ENCODE data around the gene IGLL1. TPM values are rescaled to one million over a fixed set of nuclear protein-coding genes. Genes with fewer than 3 reads are reported as not detected.
A peak's percentile ranks its signal among the peaks of the same experiment; 100 is the strongest.
"Not testable (repeated sequence)": the region's sequence is repeated elsewhere in the genome, so short reads cannot be mapped to it uniquely, and the experiment has no call there.

The IGLL1 gene
- total and polyA plus RNA-seq, 10 donors = 0.26 TPM; not detected in 9

DNA sequence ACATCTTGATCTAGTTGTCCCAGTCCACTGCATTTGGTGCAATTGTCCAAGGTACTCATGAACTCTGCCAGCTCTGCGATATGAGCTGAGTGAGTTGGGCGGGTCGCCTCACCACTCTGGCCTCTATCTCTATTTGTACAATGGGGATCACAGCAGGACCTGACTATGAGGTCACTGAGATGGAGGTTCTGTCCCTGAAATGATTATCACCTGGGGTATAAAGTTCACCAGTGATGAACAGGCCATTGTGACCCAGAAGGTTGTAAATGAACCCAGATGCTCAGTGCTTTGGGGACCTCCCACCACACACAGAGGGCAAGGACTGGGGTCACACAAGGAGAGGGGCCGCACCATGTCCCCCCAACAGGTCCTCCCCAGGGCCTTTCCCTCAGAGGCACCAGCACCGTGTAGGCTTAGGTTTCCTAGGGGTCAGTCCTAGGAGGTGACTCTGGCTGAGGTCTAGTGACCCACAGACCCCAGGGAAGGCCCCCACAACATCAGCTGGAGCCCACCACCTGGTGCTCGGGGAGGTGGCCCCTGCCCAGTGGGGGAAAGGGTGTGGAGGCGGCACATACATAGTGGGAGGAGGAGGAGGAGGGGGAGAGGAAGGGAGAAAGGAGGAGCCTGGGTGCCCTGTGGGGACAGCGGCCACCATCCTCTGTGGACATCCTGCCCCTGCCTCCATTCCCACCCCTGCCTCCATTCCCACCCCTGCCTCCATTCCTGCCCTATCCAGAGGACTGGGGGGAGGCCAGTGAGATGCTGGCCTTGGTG is 25.0 kb upstream of the IGLL1 start:
- Histone ChIP-seq H3K4me3 (no peak overlapping the region), H3K4me1 (no peaks in the 10 kb centered on the region), H3K27ac (no peak overlapping the region), H3K9me3 (no peaks in the 10 kb centered on the region), H3K36me3 (peaks cover 0 to 10% (median 0%) of the 10 kb centered on the region in 6 donors), H3K27me3 (replicated peaks in 1 of 7) (no peaks in the 10 kb centered on the region)
- DNase-seq = no peak
- TF ChIP-seq POLR2A (IDR thresholded peaks at IDR 0.05) (no peak), POLR2AphosphoS5 (IDR thresholded peaks at IDR 0.05) (no peak)
- TF ChIP-seq, protein P1, sequence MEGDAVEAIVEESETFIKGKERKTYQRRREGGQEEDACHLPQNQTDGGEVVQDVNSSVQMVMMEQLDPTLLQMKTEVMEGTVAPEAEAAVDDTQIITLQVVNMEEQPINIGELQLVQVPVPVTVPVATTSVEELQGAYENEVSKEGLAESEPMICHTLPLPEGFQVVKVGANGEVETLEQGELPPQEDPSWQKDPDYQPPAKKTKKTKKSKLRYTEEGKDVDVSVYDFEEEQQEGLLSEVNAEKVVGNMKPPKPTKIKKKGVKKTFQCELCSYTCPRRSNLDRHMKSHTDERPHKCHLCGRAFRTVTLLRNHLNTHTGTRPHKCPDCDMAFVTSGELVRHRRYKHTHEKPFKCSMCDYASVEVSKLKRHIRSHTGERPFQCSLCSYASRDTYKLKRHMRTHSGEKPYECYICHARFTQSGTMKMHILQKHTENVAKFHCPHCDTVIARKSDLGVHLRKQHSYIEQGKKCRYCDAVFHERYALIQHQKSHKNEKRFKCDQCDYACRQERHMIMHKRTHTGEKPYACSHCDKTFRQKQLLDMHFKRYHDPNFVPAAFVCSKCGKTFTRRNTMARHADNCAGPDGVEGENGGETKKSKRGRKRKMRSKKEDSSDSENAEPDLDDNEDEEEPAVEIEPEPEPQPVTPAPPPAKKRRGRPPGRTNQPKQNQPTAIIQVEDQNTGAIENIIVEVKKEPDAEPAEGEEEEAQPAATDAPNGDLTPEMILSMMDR (IDR thresholded peaks at IDR 0.05 in 8 of 11, conservative IDR thresholded peaks at IDR 0.05 in 3 of 11) = no peak
- 79 to 92% (median 85%) methylated on average over 8 of the region's 8 CpGs for WGBS, 5 donors
- intact Hi-C loops (cut with DNase I; ENCODE audit: low total_unique reads) = no loop called here

DNA sequence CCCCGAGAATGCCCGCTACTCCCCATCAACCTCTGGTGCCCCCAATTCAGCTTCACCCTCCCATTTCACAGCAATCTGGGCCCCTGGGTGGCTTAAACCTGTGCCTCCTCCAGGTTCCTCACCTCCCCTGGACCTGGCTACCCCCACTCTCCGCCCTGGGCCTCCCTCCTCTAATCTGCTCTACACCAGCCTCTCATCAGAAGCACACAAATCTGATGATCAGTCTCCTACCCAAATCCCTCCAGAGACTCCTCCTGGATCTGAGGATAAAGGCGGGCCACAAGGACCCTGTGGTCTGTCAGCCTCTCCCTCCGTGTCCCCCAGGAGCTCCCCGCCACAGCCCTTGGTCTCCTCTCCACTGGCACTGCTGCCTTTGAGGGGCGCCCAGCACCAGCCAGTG is 23.2 kb upstream of the IGLL1 start:
- Histone ChIP-seq H3K9me3 (no peaks in the 10 kb centered on the region), H3K27ac (no peak overlapping the region), H3K4me1 (no peaks in the 10 kb centered on the region), H3K36me3 (peaks cover 0 to 7% (median 0%) of the 10 kb centered on the region in 6 donors), H3K4me3 (no peak overlapping the region), H3K27me3 (replicated peaks in 1 of 7) (no peaks in the 10 kb centered on the region)
- intact Hi-C loops (cut with DNase I; ENCODE audit: low total_unique reads) = no loop called here
- DNase-seq = no peak
- WGBS, 5 donors = 71 to 92% (median 85%) methylated on average over 7 of the region's 7 CpGs
- TF ChIP-seq POLR2A (IDR thresholded peaks at IDR 0.05) (no peak), POLR2AphosphoS5 (IDR thresholded peaks at IDR 0.05) (no peak)
- TF ChIP-seq, protein P1 (IDR thresholded peaks at IDR 0.05 in 8 of 11, conservative IDR thresholded peaks at IDR 0.05 in 3 of 11) = no peak

DNA sequence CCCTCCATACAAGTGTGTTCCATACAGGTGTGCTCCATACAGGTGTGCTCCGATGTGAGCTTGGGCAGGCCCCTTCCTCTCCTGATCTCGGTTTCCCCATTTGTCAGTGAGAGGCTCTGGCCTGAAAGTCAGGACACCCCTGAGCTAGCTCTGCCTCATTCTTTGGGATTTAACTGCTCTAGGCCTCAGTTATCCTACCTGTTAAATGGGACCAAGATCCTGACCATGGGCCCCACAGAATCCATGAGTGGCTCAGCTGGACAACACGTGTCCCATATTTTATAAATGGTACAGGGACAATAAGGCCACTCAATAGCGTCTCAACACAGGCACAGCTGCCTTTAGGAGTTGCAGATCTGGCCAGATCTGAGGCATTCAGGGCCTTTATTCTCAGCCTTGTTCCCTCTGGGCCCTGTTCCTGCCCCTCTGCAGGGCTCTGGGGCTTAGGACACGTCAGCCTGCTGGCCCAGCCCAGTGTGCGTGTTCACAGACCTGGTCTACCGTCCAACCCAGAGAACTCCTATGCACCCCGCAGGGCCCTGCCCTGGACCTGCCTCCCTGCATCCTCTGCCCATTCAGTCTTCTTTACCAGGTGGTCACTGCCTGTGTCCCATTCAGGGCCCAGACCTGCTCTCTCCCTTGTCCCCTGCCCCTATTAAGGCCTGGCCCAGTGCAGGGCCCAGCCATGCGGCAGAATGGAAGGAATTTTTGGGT is 18.9 kb upstream of the IGLL1 start:
- H3K9me3 ChIP-seq = peaks cover 0 to under 1% (median 0%) of the 10 kb centered on the region in 8 donors
- no peaks in the 10 kb centered on the region for H3K4me1 ChIP-seq
- DNase-seq = peak; percentile 21
- H3K4me3 ChIP-seq = no peak overlapping the region
- intact Hi-C loops (cut with DNase I; ENCODE audit: low total_unique reads) = no loop called here
- no peaks in the 10 kb centered on the region for H3K36me3 ChIP-seq
- TF ChIP-seq POLR2AphosphoS5 (IDR thresholded peaks at IDR 0.05) (no peak), POLR2A (IDR thresholded peaks at IDR 0.05) (no peak)
- TF ChIP-seq, protein P1 (IDR thresholded peaks at IDR 0.05 in 8 of 11, conservative IDR thresholded peaks at IDR 0.05 in 3 of 11) = no peak
- no peak overlapping the region for H3K27ac ChIP-seq
- no peaks in the 10 kb centered on the region for H3K27me3 ChIP-seq (replicated peaks in 1 of 7)
- WGBS, 5 donors = 83 to 98% (median 96%) methylated on average over 7 to 9 of the region's 9 CpGs

DNA sequence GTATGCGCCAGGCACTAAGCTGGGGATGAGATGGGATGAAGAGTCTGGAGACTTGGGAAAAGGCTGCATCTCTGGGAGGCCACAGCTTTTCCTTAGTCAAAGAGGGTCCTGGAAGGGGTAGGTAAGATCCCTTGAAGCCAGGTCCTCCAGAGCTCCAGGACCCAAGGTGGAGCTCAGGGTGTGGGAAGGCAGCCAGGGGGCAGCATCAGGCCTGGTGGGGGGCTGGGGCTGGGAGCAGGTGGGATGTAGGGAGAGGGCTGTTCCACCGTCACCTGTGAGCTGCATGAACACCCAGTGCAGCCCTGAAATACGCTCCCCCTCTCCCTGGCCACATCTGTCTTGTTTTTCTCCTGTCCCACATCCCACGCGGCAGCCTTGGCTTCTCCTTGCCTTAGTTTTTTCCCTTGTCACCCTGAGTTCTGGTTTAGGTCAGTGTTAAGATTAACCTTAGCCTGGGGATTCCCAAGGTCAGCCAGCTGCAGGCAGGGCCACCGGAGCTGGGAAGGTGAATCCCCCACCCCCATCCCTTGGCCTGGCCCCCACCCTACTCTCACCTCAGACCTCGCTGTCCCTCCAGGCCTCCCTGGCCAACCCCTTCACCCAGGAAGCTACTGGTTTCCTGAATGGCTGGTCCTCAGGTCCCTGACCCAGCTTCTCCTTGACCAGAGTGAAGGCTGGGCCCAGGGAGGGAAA is 17.6 kb upstream of the IGLL1 start:
- H3K36me3 ChIP-seq; H3K4me1 ChIP-seq; H3K4me3 ChIP-seq; H3K27me3 ChIP-seq (replicated peaks in 1 of 7); intact Hi-C loops (cut with DNase I; ENCODE audit: low total_unique reads); H3K27ac ChIP-seq: not testable (repeated sequence)
- peak; percentile 5 for DNase-seq
- peaks cover 0 to 12% (median 3%) of the 10 kb centered on the region in 8 donors for H3K9me3 ChIP-seq
- WGBS, 5 donors = 72 to 90% (median 84%) methylated on average over 3 to 5 of the region's 7 CpGs

DNA sequence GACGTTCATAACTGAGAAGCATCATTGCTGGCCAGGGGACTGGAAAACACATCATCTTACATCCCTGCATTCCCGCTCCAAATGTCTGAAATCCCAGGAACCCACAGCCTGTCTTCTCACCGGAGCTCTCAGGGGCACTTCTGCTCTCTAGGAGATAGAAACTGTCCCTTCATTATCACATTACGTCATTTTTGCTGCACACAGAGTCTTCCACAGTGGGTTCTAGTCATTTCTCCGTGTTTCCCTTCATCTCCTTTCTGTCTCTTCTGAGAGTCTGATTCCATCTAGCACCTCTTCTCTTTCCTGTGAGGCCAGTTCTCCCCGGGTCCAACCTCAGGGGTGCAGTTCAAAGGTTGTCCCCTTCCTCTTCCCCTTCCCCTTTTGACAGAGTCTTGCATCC is 15.8 kb upstream of the IGLL1 start:
- intact Hi-C loops (cut with DNase I; ENCODE audit: low total_unique reads); H3K4me3 ChIP-seq; H3K27ac ChIP-seq; H3K4me1 ChIP-seq; H3K27me3 ChIP-seq (replicated peaks in 1 of 7); H3K36me3 ChIP-seq: not testable (repeated sequence)
- 28 to 38% (median 35%) methylated on average over 6 of the region's 6 CpGs for WGBS, 5 donors
- H3K9me3 ChIP-seq = peaks cover 0 to 13% (median 3%) of the 10 kb centered on the region in 8 donors
- DNase-seq = peak; percentile 4

Data from spleen (tissue), 11 donors.